Tibial nerve (tissue), 4 donors: ENCODE data around the gene PMM2.

Experiments
- EP300 ChIP-seq, 2 donors: sonication (generic); formaldehyde crosslinking; IDR thresholded peaks; one replicate each; pipeline ENCODE4 v1.6.1; 2017; ENCODE audit warnings: antibody characterized with exemption in 2 of 2, mild to moderate bottlenecking in 1 of 2
- POLR2A ChIP-seq, 2 donors: fragments of 450-650 bp; IDR thresholded peaks; one replicate each; pipeline ENCODE4 v1.6.1; 2017; ENCODE audit warnings: antibody characterized with exemption in 2 of 2, mild to moderate bottlenecking in 2 of 2, moderate library complexity in 2 of 2
- TF ChIP-seq, protein P1 (sequence below), 5 experiments: fragments of 200-600 bp in 3 of 5; fragments of 450-650 bp in 2 of 5; sonication (generic) in 3 of 5; IDR thresholded peaks; one replicate each; pipeline ENCODE4 v1.5.1; 2016 to 2019; ENCODE audit warnings: antibody characterized with exemption in 5 of 5, mild to moderate bottlenecking in 3 of 5, moderate library complexity in 2 of 5

DNA sequence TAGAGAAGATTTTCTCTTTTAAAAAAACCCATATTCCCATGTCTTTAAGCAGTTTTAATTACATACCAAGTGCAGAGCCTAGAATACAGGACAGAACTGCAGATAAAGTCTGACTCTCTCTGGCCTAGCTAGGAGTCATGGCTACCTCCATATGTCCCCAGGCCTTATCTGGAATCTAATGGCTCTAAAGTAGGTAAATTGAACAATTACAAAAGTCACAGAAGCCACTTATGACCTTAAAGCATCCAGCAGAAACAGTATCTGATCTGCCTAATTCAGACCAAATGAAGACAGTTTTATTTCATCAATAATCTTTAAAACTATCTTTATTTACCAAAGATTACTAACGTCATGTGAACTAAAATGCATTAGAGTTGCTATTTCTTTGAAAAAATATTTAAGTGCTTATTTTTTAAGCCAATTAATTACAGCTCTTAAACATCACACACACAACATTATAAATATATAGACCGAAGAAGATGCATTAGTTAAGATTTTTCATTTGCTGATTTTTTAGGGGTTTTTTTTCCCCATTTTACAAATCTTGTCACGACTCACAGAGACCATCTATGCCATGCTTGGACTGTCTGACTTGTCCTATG lies 28.7 kb downstream of the PMM2 start:
- TF ChIP-seq, protein P1, sequence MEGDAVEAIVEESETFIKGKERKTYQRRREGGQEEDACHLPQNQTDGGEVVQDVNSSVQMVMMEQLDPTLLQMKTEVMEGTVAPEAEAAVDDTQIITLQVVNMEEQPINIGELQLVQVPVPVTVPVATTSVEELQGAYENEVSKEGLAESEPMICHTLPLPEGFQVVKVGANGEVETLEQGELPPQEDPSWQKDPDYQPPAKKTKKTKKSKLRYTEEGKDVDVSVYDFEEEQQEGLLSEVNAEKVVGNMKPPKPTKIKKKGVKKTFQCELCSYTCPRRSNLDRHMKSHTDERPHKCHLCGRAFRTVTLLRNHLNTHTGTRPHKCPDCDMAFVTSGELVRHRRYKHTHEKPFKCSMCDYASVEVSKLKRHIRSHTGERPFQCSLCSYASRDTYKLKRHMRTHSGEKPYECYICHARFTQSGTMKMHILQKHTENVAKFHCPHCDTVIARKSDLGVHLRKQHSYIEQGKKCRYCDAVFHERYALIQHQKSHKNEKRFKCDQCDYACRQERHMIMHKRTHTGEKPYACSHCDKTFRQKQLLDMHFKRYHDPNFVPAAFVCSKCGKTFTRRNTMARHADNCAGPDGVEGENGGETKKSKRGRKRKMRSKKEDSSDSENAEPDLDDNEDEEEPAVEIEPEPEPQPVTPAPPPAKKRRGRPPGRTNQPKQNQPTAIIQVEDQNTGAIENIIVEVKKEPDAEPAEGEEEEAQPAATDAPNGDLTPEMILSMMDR (IDR thresholded peaks at IDR 0.05): no peak
- TF ChIP-seq POLR2A (IDR thresholded peaks at IDR 0.05) (no peak), EP300 (IDR thresholded peaks at IDR 0.05) (no peak)
